Mononuclear cell (primary cell): ENCODE measurements around the gene TMEM119. TPM values are rescaled to one million over a fixed set of nuclear protein-coding genes. Genes with fewer than 3 reads are reported as not detected.
A peak's percentile ranks its signal among the peaks of the same experiment; 100 is the strongest.
"Not testable (repeated sequence)": the region's sequence is repeated elsewhere in the genome, so short reads cannot be mapped to it uniquely, and the experiment has no call there.

Source experiments
- H3K27me3 ChIP-seq: 2 replicates; pipeline ENCODE4 v1.6.0; 2011; ENCODE audit warnings: low read length, control low read depth; ENCODE audit not compliant: insufficient read depth
- H3K4me1 ChIP-seq: 2 replicates; pipeline ENCODE4 v1.5.1; 2011; ENCODE audit warnings: mild to moderate bottlenecking, low read length, control low read depth; ENCODE audit not compliant: insufficient read depth
- H3K4me3 ChIP-seq: 2 replicates; pipeline ENCODE4 v1.5.1; 2011; ENCODE audit warnings: mild to moderate bottlenecking, low read length, moderate library complexity
- H3K9me3 ChIP-seq: 2 replicates; pipeline ENCODE4 v1.5.1; 2011; ENCODE audit warnings: low read depth, mild to moderate bottlenecking, control low read depth, low read length
- total RNA-seq: library from RNA; depleted of rRNA; stranded (reverse); fragments of >200 nt; gene quantifications from one replicate; pipeline ENCODE4 v1.2.3, GENCODE V29; 2012

TMEM119 gene
- total RNA-seq, 1 donor = 1.4 TPM

DNA sequence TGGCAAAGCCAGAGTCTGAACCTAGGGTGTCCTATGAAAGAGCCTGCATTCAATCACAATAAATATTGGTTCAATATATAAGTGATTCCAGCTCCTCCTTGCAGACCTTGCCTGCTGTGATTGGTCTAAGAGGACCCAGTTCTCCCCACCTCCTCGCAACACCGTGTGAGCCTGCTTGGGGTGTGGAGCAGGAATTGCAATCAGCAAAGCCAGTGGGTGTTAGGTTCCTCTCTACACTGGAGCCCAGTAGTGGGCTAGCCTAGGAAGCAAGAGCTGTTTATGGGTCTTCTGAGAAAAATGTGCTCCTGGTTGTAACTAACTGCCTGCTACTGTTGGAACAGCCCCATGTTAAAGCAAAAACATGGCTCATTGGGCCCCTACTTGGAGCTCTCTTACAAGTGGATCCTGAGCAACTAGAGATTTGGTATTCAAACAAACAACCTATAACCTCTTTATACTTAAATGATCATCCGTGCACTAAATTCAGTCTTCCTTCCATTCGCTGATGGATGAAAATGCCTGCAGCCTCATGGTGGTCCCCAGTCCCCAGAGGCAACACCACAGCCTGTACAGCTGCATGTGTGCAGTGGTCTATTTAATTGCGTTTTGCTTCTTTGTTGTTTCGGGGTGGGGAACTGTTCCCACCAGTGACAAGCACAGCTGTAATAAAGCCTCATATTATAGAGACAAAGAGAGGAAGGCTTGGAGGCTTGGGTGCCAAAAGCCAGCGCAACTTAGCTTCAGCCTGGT, 39.5 kb upstream of the TMEM119 start:
- H3K9me3 ChIP-seq = no peaks in the 10 kb centered on the region
- H3K27me3 ChIP-seq = no peaks in the 10 kb centered on the region
- peak overlapping the region; percentile 37 for H3K4me3 ChIP-seq
- H3K4me1 ChIP-seq = peaks cover 92% of the 10 kb centered on the region

- no peaks in the 10 kb centered on the region for H3K9me3 ChIP-seq
- H3K27me3 ChIP-seq = no peaks in the 10 kb centered on the region
- peak overlapping the region; percentile 37 for H3K4me3 ChIP-seq
- H3K4me1 ChIP-seq = peaks cover 93% of the 10 kb centered on the region
Measured at GRCh38 chr12:108635997-108636808, 38.3 kb upstream of the TMEM119 start.

- Histone ChIP-seq H3K4me1 (peaks cover 93% of the 10 kb centered on the region), H3K27me3 (no peaks in the 10 kb centered on the region), H3K4me3 (peak overlapping the region; percentile 37), H3K9me3 (no peaks in the 10 kb centered on the region)
Measured at GRCh38 chr12:108635201-108635996, 37.5 kb upstream of the TMEM119 start.

- Histone ChIP-seq H3K4me1 (peaks cover 96% of the 10 kb centered on the region), H3K27me3 (no peaks in the 10 kb centered on the region), H3K4me3 (peak overlapping the region; percentile 90), H3K9me3 (no peaks in the 10 kb centered on the region)
Measured at GRCh38 chr12:108634341-108634751, 36.5 kb upstream of the TMEM119 start.

DNA sequence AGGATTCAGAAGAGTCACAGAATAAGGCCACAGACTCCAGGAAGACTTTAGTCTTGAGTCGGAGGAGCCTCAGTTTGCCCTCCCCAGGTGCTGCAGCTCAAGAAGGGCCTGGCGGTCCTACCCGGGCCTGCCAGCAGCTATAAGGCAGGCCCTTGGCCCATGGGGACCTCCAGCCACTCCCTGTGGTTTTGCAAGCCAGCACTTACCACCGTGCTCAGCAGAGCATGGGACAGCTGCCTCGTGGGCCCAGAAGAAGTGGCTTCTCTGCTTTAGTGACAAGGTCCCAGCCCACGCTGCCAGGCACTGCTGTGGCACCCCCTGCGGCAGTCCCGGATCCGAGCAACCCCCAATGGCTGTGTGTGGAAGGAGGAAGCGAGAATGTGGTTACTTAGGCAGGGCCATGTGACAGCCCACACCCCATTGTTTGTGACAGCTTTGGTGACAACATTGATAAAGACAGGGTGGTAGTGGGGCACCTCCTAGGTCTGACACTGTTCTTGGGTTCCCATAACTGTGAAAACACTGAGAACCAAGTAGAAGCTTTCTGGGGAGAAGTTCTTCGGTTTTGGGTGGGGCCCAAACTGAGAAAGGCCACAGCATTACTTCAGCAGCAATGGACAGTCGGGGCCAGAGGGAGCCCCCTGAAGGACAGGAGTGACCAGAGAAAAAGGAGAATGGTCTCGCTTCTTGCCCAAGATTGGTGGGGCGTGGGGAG, 35.8 kb upstream of the TMEM119 start, which contains the start of gene SELPLG:
Gene SELPLG (minus strand): TSS at position 361 of the 715 bp plus-strand sequence. CDS start 9,587 bp downstream, outside the sequence.
- Histone ChIP-seq H3K9me3 (no peaks in the 10 kb centered on the region), H3K27me3 (no peaks in the 10 kb centered on the region)

DNA sequence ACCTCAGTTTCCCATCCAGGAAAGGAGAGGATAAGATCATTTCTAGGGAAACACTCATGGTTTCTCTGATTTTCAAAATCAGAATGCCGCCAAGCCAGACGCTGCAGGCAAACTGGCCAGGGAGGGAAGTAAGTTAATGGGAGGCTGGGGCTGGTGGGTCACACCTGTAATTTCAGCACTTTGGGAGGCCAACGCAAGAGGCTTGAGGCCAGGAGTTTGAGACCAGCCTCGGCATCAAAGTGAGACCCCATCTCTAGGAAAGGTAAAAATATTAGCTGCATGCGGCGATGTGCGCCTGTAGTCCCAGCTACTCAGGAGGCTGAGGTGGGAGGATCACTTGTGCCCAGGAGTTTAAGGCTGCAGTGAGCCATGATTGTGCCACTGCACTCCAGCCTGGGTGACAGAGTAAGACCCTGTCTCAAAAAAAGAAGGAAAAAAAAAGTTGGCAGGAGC, 35.2 kb upstream of the TMEM119 start:
- H3K4me3 ChIP-seq = peak overlapping the region; percentile 90
- no peaks in the 10 kb centered on the region for H3K27me3 ChIP-seq
- H3K4me1 ChIP-seq = peaks cover 96% of the 10 kb centered on the region
- H3K9me3 ChIP-seq = no peaks in the 10 kb centered on the region

More for the DNA sequence above, 35.8 kb upstream of the TMEM119 start, which contains the start of gene SELPLG:
- Histone ChIP-seq H3K4me1 (peaks cover 96% of the 10 kb centered on the region), H3K4me3 (peak within 1 kb of the TSS; percentile 90)

GRCh38 chr12:108631261-108631660, 33.4 kb upstream of the TMEM119 start:
- not testable (repeated sequence) for H3K27me3 ChIP-seq, H3K9me3 ChIP-seq
- peaks cover 96% of the 10 kb centered on the region for H3K4me1 ChIP-seq
- H3K4me3 ChIP-seq = peak overlapping the region; percentile 90

DNA sequence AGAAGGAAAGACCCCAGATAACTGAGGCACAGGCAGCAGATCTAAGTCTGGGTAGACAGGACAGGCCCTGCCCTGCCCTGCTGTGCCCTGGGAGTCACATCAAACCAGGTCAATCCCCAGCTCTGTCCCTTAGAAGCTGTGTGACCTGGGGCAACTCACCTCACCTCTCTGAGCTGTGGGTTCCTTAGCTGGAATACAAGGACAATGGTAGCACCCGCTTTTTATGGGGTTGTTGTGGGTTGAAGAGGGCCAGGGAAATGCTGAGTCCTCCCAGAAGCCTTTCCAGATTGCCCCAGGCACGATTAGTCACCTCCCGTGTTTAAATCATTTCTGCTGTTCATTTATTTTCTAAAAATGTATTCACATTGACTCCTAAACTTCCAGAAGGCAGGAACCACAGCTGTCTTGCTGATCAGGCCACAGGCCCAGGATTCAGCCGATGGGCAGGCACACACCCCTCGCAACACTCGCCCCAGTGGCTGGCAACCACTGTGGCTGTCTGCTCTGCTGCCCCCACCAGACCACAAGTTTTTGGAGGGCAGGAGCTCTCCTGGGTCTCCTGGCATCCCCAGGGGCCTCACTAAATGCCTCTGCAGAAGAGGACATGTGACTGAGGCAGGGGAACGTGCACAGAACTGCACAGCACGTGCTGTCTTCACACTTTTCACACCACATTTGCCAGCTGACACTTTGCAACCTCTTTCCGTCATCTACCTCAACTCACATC, 32.8 kb upstream of the TMEM119 start:
- Histone ChIP-seq H3K4me1 (peaks cover 96% of the 10 kb centered on the region), H3K4me3 (peak overlapping the region; percentile 90), H3K9me3 (no peaks in the 10 kb centered on the region), H3K27me3 (no peaks in the 10 kb centered on the region)

DNA sequence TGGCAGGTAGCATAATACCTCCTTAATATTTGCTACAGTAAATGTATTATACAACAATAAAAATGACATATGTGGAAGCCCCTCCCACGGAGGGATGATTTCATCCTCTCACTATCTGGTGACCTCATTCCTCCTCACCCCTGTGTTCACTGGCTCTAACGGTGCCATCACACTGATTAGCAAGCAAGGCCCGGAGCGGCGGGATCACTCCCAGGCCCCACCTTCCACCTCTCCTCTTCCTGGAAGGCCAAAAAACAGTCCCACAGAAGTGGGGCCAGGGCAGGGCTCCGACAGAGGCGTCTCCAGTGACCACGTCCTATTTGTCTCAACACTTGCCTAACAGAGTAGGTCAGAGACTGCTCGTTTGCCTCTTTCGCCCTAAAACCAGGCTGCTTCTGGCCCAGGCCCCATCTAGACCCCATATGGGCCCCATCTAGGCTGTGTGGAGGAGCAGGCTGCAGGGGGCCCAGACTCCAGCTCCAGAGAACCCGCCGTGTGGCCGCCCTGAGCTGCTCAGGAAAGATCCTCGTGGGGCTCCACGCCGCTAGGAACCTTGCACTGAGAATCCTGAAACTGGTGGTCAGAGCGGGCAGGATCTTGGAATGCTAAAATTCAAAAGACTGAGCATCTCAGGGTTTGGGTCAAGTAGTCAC, 32.1 kb upstream of the TMEM119 start:
- Histone ChIP-seq H3K4me3 (peak overlapping the region; percentile 45), H3K9me3 (no peaks in the 10 kb centered on the region), H3K27me3 (no peaks in the 10 kb centered on the region), H3K4me1 (peaks cover 95% of the 10 kb centered on the region)

GRCh38 chr12:108629151-108629550, 31.3 kb upstream of the TMEM119 start:
- H3K4me3 ChIP-seq = peak overlapping the region; percentile 45
- no peaks in the 10 kb centered on the region for H3K27me3 ChIP-seq
- H3K9me3 ChIP-seq = no peaks in the 10 kb centered on the region
- peaks cover 87% of the 10 kb centered on the region for H3K4me1 ChIP-seq

GRCh38 chr12:108627134-108627920, 29.4 kb upstream of the TMEM119 start:
- no peaks in the 10 kb centered on the region for H3K9me3 ChIP-seq
- no peaks in the 10 kb centered on the region for H3K27me3 ChIP-seq
- H3K4me1 ChIP-seq = peaks cover 85% of the 10 kb centered on the region
- no peak overlapping the region for H3K4me3 ChIP-seq

DNA sequence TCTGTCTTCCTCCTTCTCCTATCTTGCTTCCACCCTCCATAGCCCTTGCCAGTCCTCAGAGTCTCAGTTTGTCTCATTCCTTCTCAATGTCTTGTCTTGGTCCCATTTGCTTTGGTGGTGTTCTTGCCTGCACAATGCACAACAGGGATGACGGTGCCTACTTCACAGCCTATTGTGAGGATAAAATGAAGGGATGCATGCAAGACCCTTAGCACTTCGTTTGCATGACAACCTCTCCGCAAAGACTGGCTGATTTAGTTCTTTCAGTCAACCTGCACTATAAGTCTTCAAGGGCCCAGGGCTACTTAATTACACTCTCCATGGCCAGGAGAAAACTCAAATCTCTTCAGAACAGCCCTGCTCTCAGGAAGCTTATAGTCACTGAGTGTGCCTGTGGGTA, 27.3 kb upstream of the TMEM119 start:
- H3K4me3 ChIP-seq = no peak overlapping the region
- peaks cover 85% of the 10 kb centered on the region for H3K4me1 ChIP-seq
- no peaks in the 10 kb centered on the region for H3K9me3 ChIP-seq
- no peaks in the 10 kb centered on the region for H3K27me3 ChIP-seq

DNA sequence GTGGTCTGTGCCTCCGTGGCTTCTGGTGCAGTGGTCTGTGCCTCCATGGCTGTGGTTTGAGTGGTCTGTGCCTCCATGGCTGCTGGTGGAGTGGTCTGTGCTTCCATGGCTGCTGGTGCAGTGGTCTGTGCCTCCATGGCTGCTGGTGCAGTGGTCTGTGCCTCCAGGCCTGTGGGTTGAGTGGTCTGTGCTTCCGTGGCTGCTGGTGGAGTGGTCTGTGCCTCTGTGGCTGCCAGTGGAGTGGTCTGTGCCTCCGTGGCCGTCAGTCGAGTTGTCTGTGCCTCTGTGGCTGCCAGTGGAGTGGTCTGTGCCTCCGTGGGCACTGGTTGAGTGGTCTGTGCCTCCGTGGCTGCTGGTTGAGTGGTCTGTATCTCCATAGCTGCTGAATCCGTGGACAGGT, 25.7 kb upstream of the TMEM119 start:
- H3K27me3 ChIP-seq = no peaks in the 10 kb centered on the region
- no peak overlapping the region for H3K4me3 ChIP-seq
- no peaks in the 10 kb centered on the region for H3K9me3 ChIP-seq
- peaks cover 83% of the 10 kb centered on the region for H3K4me1 ChIP-seq
